ENCODE results near the gene CRB1. TPM values are rescaled to one million over a fixed set of nuclear protein-coding genes. Genes with fewer than 3 reads are reported as not detected.

CRB1 gene
- total RNA-seq, 1 donor from 2014 or later, result 0.51 TPM

- H3K27ac Mint-ChIP-seq, result no peak overlapping the region
- TF ChIP-seq CTCF (IDR thresholded peaks at IDR 0.05; ENCODE audit: unreplicated experiment), result no peak
- no peaks in the 10 kb centered on the region for H3K27me3 Mint-ChIP-seq (ENCODE audit: low read depth)
- H3K36me3 Mint-ChIP-seq, result no peaks in the 10 kb centered on the region
- H3K4me3 Mint-ChIP-seq, result no peak overlapping the region
- no peak for DNase-seq (ENCODE audit: low spot score in 2 of 2, unreplicated experiment in 2 of 2)
- no peaks in the 10 kb centered on the region for H3K9me3 Mint-ChIP-seq
- peaks cover 67% of the 10 kb centered on the region for H3K4me1 Mint-ChIP-seq
Observed at GRCh38 chr1:197435224-197435623, 167.2 kb downstream of the CRB1 start.

- DNase-seq (ENCODE audit: low spot score in 2 of 2, unreplicated experiment in 2 of 2), result no peak
- H3K4me1 Mint-ChIP-seq, result peaks cover 86% of the 10 kb centered on the region
- no peaks in the 10 kb centered on the region for H3K27me3 Mint-ChIP-seq (ENCODE audit: low read depth)
- no peak for TF ChIP-seq CTCF (IDR thresholded peaks at IDR 0.05; ENCODE audit: unreplicated experiment)
- no peaks in the 10 kb centered on the region for H3K36me3 Mint-ChIP-seq
- no peaks in the 10 kb centered on the region for H3K9me3 Mint-ChIP-seq
- peak overlapping the region; percentile 92 for H3K27ac Mint-ChIP-seq
- no peak overlapping the region for H3K4me3 Mint-ChIP-seq
Observed at GRCh38 chr1:197437601-197438000, 169.5 kb downstream of the CRB1 start.

GRCh38 chr1:197438010-197438790 is 170.1 kb downstream of the CRB1 start:
- Mint-ChIP-seq H3K9me3 (no peaks in the 10 kb centered on the region), H3K4me3 (no peak overlapping the region), H3K27ac (peak overlapping the region; percentile 92), H3K36me3 (no peaks in the 10 kb centered on the region), H3K4me1 (peaks cover 86% of the 10 kb centered on the region), H3K27me3 (ENCODE audit: low read depth) (no peaks in the 10 kb centered on the region)
- no peak for DNase-seq (ENCODE audit: low spot score in 2 of 2, unreplicated experiment in 2 of 2)
- TF ChIP-seq CTCF (IDR thresholded peaks at IDR 0.05; ENCODE audit: unreplicated experiment), result no peak

- Mint-ChIP-seq H3K27me3 (ENCODE audit: low read depth) (no peaks in the 10 kb centered on the region), H3K9me3 (no peaks in the 10 kb centered on the region), H3K27ac (peak overlapping the region; percentile 92), H3K4me1 (peaks cover 75% of the 10 kb centered on the region), H3K4me3 (no peak overlapping the region), H3K36me3 (no peaks in the 10 kb centered on the region)
- TF ChIP-seq CTCF (IDR thresholded peaks at IDR 0.05; ENCODE audit: unreplicated experiment), result no peak
- no peak for DNase-seq (ENCODE audit: low spot score in 2 of 2, unreplicated experiment in 2 of 2)
Observed at GRCh38 chr1:197439708-197440280, 171.7 kb downstream of the CRB1 start.

GRCh38 chr1:197440715-197441114 is 172.7 kb downstream of the CRB1 start:
- no peak for DNase-seq (ENCODE audit: low spot score in 2 of 2, unreplicated experiment in 2 of 2)
- TF ChIP-seq CTCF (IDR thresholded peaks at IDR 0.05; ENCODE audit: unreplicated experiment), result no peak
- H3K27me3 Mint-ChIP-seq (ENCODE audit: low read depth), result no peaks in the 10 kb centered on the region
- H3K36me3 Mint-ChIP-seq, result no peaks in the 10 kb centered on the region
- no peaks in the 10 kb centered on the region for H3K9me3 Mint-ChIP-seq
- peak overlapping the region; percentile 90 for H3K27ac Mint-ChIP-seq
- H3K4me3 Mint-ChIP-seq, result no peak overlapping the region
- H3K4me1 Mint-ChIP-seq, result peaks cover 66% of the 10 kb centered on the region
